Measurements from ENCODE around the gene CDKN3.
"Not testable (repeated sequence)": the region's sequence is repeated elsewhere in the genome, so short reads cannot be mapped to it uniquely, and the experiment has no call there.

The CDKN3 gene

DNA sequence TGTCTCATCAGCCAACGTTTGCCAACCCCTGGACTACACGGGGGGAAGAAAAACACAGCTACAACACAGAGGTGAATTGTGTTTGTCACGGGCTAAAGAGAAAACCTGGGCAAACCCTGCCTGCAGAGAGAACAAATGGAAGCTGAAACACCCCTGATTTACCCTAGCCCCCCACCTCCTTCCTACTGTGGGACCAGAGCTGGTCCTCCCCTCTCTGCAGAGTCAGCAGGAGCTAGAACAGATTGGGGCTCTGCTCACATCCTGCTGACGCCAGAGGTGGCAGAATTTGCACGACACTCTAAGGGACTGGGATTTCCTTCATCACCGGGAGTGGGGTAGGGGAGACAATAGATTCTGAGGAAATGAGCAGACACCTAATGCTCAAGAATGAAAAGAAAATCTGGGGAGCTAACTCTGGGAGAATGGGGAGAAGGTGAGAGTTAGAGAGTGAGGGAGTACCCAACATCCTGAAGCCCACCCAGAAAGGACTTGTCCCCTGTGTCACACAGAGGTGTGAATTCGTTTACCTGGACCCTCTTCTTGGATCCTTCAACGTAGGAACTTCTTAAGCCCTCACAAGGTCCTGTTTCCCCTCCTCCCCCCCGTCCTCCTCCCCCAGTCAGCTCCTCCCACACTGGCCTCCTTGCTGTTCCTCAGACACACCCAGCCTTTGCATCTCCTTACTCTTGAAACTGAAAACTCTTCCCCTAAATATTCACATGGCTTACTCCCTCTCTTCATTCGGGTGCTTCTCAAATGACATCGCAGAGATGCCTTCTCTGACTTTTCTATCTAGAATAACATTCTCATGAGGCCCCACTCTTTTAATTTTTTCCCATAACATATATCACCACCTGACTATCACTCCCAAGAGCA, 26.2 kb upstream of the CDKN3 start:
- no peak for DNase-seq

DNA sequence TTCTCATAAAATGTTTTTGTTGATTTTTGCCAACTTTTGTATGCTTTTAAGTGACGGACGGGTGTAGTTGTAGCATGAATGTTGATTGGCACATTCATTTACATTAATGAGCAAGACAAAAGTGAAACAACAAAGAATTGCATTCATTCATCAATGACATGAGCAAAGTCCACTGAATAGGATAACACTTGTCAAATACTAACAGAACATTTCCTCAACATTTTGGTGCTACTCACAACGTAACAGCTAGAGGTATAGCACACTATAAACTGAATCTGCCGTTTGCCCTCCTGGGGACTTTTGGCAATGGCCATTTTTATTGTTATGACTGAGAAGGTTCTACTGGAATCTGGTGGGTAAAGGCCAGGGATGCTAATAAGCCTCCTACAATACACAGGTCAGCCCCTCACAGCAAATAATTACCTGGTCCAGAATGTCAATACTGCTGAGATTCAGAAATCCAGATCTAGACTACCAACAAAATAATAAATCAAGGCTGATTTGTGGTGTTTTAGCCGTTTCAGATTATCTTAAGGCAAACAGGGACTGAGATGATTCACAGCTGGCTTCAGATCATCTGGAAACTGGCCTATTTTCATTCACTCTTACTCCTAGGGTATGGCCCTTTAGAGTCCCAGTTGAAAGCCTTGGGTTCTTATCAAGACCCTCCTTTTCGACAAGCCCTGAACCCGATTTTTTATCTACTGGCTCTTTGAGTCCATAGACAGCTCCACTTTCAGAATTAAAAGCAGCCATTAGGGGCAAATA, 22.5 kb upstream of the CDKN3 start:
- no peak for DNase-seq

DNA sequence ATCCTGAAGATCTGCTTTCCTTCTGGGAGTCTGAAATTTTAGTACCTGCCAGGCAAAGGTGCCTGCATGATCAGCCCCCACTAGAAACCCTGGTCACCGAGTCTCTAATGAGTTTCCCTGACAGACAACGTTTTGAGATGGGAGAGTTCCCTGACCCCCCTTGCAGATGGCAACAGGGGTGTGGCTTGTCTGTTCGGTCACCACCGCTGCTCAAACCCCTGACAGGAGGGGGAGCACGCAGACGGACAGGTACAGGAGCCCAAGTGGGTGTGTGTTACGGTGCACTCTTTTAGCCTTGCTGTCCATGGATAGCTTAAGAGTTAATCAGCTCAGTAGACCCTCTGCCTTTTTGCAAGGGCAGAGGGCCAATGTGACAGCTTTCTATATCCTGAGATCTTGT, 19.3 kb upstream of the CDKN3 start:
- no peak for DNase-seq

DNA sequence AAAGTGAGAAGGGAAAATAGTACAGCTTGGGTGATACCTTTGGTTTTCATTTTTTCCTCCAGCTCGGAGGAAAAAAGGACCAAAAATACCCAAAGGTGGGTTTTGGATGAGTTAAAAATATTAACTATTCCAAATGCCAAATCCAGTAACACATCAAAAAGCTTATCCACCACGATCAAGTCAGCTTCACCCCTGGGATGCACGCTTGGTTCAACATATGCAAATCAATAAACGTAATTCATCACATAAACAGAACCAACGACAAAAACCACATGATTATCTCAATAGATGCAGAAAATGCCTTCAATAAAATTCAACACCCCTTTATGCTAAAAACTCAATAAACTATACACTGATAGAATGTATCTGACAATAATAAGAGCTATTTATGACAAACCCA, 17.9 kb upstream of the CDKN3 start:
- DNase-seq = not testable (repeated sequence)

DNA sequence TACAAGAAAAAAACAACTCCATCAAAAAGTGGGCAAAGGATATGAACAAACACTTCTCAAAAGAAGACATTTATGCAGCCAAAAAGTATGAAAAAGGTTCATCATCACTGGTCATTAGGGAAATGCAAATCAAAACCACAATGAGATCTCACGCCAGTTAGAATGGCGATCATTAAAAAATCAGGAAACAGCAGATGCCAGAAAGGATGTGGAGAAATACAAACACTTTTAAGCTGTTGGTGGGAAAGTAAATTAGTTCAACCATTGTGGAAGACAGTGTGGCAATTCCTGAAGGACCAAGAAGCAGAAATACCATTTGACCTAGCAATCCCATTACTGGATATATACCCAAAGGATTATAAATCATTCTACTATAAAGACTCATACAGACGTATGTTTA, 16.2 kb upstream of the CDKN3 start:
- DNase-seq = not testable (repeated sequence)

DNA sequence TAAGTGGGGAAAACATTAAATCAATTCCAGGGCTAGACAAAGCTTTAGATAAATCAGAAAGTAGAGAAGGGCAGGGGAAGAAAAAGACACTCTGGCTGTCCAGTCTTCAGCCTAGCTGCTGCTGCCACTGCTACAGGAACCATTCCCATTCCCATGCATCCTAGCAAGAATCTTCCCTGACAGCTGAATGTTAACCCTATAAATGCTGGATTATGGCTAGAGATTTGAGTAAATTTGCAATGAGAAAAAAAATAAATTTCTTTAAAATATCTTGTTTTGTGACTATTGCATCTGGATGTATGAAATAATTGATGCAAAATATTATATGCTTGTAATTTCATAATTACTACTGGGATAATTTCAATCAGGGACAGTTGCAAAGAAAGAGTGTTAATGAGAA, 15.0 kb upstream of the CDKN3 start:
- DNase-seq = no peak

DNA sequence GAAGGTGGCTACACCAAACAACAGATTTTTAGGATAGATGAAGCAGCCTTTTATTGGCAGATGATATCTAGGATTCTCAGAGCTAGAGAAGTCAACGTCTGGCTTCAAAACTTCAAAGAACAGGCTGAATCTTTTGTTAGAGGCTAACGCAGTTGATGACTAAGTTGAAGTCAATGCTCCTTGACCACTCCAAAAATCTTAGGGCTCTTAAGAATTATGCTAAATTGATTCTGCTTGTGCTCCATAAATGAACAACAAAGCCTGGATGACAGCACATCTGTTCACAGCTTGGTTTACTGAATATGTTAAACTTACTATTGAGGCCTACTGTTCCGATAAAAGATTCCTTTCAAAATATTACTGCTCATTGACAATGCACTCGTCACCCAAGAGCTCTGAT, 13.0 kb upstream of the CDKN3 start:
- DNase-seq = no peak

DNA sequence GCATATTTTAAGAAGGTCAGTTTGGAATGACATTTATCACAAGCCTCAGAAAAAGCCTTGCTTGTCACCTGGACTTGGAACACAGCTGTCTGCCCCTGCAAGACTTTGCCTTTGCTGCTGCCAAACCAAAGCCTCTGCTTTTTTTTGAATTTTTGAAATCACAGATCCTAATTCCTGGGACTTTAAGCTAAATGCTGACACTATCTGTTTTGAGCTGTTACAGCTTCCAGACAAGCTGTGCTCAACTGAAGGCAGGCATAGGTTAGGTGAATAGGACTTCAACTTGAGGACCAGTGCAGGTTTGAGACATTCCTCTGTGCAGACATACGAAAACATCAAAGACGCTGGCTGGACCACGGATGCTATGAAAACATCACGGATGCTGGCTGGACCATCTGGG, 11.3 kb upstream of the CDKN3 start:
- no peak for DNase-seq

DNA sequence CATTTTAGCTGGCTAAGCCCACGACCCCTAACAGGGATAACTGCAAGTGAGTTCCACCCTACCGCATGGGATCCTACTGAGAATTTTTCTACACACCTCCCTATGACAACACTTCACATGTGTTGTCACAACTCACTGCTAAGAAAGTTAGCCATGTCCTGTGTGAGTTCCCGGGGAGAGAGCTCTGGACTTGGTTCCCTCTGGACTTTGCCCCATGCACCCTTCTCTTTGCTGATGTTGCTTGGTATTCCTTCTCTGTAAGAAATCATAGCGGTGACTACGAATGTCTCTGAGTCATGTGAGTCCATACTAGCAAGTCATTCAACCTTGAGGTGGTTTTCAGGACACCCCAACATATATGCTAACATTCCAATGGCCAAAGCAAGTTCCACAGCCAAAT, 9.5 kb upstream of the CDKN3 start:
- DNase-seq = no peak

DNA sequence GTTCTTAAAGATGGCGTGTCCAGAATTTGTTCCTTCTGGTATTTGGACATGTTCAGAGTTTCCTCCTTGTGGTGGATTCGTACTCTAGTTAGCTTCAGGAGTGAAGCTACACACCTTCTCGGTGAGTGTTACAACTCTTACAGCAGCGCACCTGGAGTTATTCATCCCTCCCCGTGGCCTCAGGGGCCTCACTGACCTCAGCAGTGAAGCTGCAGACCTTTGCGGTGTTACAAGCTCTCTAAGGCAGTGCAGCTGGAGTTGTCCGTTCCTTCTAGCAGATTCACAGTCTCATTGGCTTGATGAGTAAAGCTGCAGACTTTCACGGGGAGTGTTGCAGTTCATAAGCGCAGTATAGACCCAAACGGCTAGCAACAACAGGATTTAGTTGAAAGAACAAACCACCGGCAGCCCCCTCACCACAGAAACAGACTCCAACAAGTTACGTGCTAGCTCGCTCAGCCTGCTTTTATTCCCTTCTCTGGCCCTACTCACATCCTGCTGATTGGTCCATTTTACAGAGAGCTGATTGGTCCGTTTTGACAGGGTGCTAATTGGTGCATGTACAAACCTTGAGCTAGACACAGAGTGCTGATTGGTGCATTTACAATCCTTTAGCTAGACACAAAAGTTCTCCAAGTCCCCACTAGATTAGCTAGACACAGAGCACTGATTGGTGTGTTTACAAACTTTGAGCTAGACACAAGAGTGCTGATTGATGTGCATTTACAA, 4.5 kb upstream of the CDKN3 start:
- no peak for DNase-seq

DNA sequence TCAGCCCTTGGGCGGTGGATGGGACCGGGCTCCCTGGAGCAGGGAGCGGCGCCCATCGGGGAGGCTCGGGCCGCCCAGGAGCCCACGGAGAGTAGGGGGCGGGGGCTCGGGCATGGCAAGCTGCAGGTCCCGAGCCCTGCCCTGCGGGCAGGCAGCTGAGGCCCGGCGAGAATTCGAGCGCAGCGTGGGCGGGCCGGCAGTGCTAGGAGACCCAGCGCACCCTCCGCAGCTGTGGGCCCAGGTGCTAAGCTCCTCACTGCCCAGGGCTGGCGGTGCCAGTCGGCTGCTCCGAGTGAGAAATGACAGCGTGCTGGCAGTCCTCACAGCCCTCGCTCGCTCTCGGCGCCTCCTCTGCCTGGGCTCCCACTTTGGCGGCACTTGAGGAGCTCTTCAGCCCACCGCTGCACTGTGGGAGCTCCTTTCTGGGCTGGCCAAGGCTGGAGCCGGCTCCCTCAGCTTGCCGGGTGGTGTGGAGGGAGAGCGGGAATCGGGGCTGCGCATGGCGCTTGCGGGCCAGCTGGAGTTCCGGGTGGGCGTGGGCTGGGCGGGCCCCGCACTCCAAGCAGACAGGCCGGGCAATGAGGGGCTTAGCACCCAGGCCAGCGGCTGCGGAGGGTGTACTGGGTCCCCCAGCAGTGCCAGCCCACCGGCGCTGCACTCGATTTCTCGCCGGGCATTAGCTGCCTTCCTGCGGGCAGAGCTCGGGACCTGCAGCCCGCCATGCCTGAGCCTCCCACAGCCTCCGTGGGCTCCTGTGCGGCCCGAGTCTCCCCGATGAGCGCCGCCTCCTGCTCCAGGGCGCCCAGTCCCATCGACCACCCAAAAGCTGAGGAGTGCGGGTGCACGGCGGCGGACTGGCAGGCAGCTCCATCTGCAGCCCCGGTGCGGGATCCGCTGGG, 3.6 kb upstream of the CDKN3 start:
- DNase-seq = not testable (repeated sequence)

DNA sequence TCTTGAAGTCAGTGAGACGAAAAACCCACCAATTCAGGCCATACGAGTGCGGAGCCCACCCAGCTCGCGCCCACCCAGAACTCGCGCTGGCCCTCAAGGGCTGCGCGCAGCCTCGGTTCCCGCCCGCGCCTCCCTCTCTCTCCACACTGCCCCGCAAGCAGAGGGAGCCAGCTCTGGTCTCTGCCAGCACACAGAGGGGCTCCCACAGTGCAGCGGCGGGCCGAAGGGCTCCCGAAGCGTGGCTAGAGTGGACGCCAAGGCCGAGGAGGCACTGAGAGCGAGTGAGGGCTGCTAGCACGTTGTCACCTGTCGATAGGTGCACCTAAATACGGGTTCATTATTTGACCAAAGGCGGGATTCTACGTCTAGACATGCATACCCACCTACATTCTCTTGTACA, 2.2 kb upstream of the CDKN3 start:
- DNase-seq = no peak

DNA sequence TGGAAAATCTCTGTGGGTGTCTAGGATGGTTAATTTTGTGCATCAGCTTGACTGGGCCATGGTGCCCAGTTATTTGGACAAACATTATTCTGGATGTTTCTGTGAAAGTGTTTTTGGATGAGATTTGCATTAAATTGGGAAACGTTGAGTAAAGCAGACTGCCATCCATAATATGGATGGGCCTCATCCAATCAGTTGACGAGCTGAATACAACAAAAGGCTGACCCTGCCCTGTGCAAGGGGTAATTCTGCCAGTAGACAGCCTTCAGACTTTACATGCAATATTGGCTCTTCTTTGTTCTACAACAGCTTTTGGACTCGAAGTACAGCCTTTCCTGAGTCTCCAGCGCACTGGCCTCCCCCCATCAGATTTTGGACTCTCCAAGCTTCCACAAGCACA, 1.5 kb upstream of the CDKN3 start:
- no peak for DNase-seq

DNA sequence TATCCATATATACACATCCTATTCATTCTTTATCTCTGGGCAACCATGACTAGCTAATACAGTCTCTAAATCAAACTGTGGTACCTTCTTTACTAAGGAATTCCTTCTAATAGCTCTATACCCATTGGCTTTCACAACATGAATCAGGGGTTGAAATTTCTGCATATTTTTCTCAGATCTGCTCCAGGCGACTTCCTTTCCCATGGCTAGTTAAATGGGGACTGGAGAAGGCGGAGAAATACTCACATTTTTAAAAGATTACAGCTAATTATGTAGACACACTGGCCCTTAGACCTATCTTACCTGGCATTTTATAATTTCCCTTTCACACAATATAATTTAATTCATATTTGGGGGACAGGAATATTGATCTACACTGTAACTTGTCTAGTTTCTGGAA, 1.1 kb upstream of the CDKN3 start:
- no peak for DNase-seq

DNA sequence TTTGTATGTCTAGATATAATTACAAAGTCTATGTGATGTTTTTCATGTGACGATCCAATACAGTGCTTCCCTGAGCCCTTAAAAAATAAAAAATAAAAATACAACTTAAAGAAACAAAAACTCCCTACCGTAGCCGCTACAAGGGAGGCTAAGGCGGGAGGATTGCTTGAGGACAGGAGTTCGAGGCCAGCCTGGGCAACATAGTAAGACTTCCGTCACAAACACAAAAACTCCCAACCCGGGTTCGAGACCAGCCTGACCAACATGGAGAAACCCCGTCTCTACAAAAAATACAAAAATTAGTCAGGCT, 669 bp upstream of the CDKN3 start:
- DNase-seq = no peak

DNA sequence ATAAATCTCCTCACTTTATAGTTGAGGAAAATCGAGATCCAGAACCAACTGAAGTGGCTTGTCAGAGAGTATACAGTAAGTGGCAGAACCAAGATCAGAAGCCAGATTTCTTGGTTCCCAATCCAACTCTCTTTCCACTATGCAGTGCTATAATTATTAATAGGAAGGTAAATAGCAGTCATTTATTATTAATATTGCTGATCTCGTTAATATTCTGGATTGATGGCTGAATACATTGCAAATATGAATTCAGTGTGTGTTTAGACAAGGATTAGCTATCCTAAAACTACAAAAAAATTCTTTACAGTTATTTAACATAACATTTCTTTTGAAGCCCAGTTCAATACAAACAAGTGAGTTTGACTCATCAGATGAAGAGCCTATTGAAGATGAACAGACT, 2.8 kb downstream of the CDKN3 start:
- no peak for DNase-seq

DNA sequence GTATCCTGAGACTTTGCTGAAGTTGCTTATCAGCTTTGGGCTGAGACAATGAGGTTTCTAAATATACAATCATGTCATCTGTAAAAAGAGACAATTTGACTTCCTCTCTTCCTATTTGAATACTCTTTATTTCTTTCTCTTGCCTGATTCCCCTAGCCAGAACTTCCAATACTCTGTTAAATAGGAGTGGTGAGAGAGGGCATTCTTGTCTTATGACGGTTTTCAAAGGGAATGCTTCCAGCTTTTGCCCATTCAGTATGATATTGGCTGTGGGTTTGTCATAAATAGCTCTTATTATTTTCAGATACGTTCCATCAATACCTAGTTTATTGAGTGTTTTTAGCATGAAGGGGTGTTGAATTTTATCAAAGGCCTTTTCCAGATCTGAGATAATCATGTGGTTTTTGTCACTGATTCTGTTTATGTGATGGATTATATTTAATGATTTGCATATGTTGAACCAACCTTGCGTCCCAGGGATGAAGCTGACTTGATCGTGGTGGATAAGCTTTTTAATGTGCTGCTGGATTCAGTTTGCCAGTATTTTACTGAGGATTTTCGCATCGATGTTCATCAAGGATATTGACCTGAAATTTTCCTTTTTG, 6.7 kb downstream of the CDKN3 start:
- DNase-seq = not testable (repeated sequence)

DNA sequence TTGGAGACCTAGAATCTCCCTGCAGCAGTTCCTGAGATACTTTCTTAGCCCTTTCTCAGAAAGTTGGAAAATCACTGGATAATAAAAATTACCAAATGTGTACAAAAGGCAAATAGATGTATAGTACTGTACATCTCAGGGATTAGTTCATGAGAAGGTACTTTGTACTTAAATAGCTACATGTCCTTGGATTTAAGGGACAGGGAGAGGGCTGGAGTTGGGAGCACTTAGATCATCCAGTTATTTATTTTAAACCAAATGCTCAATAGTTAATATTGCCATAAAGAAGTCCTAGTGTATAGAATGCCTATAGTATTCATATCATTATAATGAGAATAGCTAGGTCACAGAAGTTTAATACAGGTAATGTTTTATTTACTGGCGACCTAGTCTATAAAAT, 13.4 kb downstream of the CDKN3 start:
- DNase-seq = no peak

DNA sequence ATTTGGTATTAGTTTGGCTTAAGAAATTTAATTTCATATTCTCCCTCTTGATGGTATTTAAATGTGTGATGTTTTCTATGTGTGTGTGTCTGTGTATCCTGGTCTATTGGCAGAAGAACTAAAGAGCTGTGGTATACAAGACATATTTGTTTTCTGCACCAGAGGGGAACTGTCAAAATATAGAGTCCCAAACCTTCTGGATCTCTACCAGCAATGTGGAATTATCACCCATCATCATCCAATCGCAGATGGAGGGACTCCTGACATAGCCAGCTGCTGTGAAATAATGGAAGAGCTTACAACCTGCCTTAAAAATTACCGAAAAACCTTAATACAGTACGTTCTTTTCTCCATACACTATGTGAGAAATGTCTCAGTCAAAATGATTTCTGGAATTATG, 14.6 kb downstream of the CDKN3 start:
- no peak for DNase-seq

DNA sequence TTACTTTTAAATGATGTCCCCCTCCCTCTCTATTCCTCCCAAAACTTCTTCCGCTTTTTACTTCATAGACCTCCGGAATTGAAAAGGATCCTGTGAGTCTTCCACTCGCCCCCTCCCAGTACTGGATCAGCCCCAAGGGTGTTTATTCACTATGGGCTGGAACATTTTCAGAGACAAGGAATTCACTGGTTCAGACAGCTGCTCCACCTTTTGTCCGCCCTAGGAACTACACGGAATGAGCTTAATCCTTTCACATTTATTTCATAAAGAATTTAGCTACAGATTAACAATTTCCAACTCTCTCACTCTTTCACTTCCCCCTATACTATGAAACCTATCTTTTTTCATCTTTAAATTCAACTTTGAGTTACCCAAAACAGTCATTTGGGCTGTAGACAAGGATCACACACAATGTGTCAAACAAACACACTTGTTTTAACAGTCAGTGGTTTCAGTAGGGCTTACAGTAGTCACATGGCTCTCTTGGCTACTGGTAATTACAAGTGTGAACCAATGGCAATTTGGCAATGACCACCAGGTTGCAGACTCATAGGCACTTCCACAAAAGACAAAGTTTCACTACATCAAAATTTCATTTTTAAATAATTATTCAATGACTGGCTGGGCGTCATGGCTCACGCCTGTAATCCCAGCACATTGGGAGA, 23.8 kb downstream of the CDKN3 start:
- peak; percentile 32 for DNase-seq

DNA sequence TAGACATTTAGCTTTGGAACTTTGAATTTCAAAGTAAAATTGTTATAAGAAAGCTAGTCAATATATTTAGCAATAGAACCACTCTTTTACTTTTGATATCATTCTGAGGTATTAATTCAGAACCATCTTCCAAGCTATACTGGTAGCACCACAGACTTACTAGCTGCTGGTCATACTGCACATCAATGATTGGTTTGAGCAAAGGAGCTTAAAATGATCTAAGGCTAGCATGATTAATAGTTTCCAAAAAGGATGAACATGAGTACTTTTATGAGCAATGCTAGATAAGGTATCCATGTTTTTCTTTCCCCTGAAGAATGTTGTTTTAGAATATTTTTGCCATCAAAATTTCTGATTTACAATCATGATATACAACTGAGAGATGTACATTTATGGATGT, 27.2 kb downstream of the CDKN3 start:
- no peak for DNase-seq

DNA sequence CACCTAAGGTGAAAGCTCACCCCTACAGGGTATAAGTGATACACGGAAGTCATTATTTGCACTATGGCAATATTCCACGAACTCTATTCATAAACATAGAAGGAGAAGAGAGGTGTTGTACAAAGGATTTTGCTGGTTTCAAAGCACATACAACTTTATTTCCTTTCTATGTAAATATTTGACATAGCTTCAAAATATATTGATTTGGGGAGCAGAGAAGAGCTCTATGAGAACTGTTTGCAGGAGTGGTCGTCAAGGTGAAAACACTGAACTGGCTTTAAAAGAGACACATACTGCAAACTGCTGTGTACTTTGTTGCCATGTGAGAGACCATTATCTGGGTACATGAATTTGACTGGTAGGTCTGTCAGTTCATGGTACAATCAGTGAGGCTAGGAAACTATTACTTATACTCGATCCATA, 27.7 kb downstream of the CDKN3 start:
- DNase-seq = no peak
